Vagina (tissue), 2 donors: ENCODE measurements around the gene USP17L20. TPM values are rescaled to one million over a fixed set of nuclear protein-coding genes. Genes with fewer than 3 reads are reported as not detected.
A peak's percentile ranks its signal among the peaks of the same experiment; 100 is the strongest.
"Not testable (repeated sequence)": the region's sequence is repeated elsewhere in the genome, so short reads cannot be mapped to it uniquely, and the experiment has no call there.

Source experiments
- DNase-seq, 2 donors: peaks; one replicate each; pipeline ENCODE4 v3.0.0-alpha.2; 2017; ENCODE audit errors: extremely low spot score in 2 of 2
- H3K27ac ChIP-seq: fragments of 200-600 bp; sonication (generic); one replicate; pipeline ENCODE4 v1.5.1; 2019
- H3K27me3 ChIP-seq: fragments of 200-600 bp; sonication (generic); one replicate; pipeline ENCODE4 v1.5.1; 2019
- H3K36me3 ChIP-seq, 2 donors: fragments of 200-600 bp; sonication (generic); one replicate each; pipeline ENCODE4 v1.5.1; 2017 to 2019
- H3K4me1 ChIP-seq: fragments of 200-600 bp; sonication (generic); one replicate; pipeline ENCODE4 v1.5.1; 2019
- H3K4me3 ChIP-seq, 2 donors: fragments of 200-600 bp; sonication (generic); 1 replicate in 1 of 2; 2 replicates in 1 of 2; pipeline ENCODE4 v1.5.1; 2016 to 2019
- H3K9me3 ChIP-seq: fragments of 200-600 bp; sonication (generic); one replicate; pipeline ENCODE4 v1.5.1; 2019
- intact Hi-C: fragments of 100-400 bp; cut with DNase I; formaldehyde crosslinking; loops from one replicate; pipeline ENCODE4 v1.15.1; 2023
- total RNA-seq: library from RNA; depleted of rRNA; stranded (reverse); fragments of >200 nt; gene quantifications from one replicate; pipeline ENCODE4 v1.2.3, GENCODE V29; 2016

Gene USP17L20, protein sequence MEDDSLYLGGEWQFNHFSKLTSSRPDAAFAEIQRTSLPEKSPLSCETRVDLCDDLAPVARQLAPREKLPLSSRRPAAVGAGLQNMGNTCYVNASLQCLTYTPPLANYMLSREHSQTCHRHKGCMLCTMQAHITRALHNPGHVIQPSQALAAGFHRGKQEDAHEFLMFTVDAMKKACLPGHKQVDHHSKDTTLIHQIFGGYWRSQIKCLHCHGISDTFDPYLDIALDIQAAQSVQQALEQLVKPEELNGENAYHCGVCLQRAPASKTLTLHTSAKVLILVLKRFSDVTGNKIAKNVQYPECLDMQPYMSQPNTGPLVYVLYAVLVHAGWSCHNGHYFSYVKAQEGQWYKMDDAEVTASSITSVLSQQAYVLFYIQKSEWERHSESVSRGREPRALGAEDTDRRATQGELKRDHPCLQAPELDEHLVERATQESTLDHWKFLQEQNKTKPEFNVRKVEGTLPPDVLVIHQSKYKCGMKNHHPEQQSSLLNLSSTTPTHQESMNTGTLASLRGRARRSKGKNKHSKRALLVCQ
- total RNA-seq: not detected

DNA sequence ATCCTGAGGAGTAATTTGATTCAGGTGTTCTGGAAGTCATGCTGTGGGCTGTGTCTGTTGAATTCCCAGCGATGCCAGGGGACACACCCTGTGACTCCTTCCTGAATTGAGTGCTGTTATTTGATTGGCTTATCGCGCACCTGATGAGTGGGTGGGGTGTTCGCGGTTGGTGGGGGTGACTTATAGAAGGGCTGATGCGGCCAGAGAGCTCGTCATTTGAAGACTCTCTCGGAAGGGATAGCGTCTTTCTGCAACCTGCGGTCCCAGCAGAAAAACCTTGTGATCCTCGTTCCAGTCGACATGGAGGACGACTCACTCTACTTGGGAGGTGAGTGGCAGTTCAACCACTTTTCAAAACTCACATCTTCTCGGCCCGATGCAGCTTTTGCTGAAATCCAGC is at the start of gene USP17L20:
TSS of gene USP17L20 (plus strand) at position 301 of the 400 bp plus-strand sequence. CDS start at position 301, 0 bp downstream.
- H3K27me3 ChIP-seq, H3K9me3 ChIP-seq, intact Hi-C loops: not testable (repeated sequence)

DNA sequence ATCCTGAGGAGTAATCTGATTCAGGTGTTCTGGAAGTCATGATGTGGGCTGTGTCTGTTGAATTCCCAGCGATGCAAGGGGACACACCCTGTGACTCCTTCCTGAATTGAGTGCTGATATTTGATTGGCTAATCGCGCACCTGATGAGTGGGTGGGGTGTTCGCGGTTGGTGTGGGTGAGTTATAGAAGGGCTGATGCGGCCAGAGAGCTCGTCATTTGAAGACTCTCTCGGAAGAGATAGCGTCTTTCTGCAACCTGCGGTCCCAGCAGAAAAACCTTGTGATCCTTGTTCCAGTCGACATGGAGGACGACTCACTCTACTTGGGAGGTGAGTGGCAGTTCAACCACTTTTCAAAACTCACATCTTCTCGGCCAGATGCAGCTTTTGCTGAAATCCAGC is 47.6 kb upstream of the USP17L20 start, which contains the start of gene USP17L10:
TSS of gene USP17L10 (plus strand) at position 301 of the 400 bp plus-strand sequence. CDS start at position 301, 0 bp downstream.
- DNase-seq, H3K4me1 ChIP-seq, H3K4me3 ChIP-seq, H3K27me3 ChIP-seq, H3K27ac ChIP-seq, H3K36me3 ChIP-seq, intact Hi-C loops, H3K9me3 ChIP-seq: not testable (repeated sequence)

More for the DNA sequence above, at the start of gene USP17L20:
- H3K27ac ChIP-seq, H3K4me3 ChIP-seq, H3K4me1 ChIP-seq, H3K36me3 ChIP-seq, DNase-seq: not testable (repeated sequence)

DNA sequence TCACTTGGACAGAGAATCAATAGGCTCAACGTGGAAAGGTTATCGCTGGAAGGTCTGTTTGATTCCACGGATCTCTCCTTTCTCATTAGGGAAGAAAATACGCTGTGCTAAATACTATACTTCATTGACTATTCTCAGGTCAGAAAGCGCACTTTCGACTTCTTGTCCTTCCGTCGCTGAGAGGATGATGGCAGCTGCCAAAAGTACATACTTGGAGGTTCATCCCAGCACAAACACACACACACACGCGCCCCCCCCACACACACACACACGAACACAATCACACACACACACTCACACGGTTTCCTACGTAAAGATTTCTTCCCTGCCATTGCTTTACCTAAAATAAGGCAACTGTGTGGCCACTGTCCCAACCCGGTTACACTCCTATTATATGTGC is 43.2 kb upstream of the USP17L20 start:
- intact Hi-C loops, DNase-seq, H3K4me1 ChIP-seq, H3K9me3 ChIP-seq, H3K36me3 ChIP-seq, H3K4me3 ChIP-seq, H3K27me3 ChIP-seq, H3K27ac ChIP-seq: not testable (repeated sequence)

DNA sequence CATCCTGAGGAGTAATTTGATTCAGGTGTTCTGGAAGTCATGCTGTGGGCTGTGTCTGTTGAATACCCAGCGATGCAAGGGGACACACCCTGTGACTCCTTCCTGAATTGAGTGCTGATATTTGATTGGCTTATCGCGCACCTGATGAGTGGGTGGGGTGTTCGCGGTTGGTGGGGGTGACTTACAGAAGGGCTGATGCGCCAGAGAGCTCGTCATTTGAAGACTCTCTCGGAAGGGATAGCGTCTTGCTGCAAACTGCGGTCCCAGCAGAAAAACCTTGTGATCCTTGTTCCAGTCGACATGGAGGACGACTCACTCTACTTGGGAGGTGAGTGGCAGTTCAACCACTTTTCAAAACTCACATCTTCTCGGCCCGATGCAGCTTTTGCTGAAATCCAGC is 42.8 kb upstream of the USP17L20 start, which contains the start of gene USP17L11:
TSS of gene USP17L11 (plus strand) at position 301 of the 400 bp plus-strand sequence. CDS start at position 301, 0 bp downstream.
- DNase-seq, intact Hi-C loops, H3K4me1 ChIP-seq, H3K9me3 ChIP-seq, H3K4me3 ChIP-seq, H3K36me3 ChIP-seq, H3K27ac ChIP-seq, H3K27me3 ChIP-seq: not testable (repeated sequence)

DNA sequence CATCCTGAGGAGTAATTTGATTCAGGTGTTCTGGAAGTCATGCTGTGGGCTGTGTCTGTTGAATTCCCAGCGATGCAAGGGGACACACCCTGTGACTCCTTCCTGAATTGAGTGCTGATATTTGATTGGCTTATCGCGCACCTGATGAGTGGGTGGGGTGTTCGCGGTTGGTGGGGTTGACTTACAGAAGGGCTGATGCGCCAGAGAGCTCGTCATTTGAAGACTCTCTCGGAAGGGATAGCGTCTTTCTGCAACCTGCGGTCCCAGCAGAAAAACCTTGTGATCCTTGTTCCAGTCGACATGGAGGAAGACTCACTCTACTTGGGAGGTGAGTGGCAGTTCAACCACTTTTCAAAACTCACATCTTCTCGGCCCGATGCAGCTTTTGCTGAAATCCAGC is 38.1 kb upstream of the USP17L20 start, which contains the start of gene USP17L12:
TSS of gene USP17L12 (plus strand) at position 301 of the 400 bp plus-strand sequence. CDS start at position 301, 0 bp downstream.
- H3K9me3 ChIP-seq, H3K27ac ChIP-seq, DNase-seq, H3K4me1 ChIP-seq, H3K4me3 ChIP-seq, intact Hi-C loops, H3K36me3 ChIP-seq, H3K27me3 ChIP-seq: not testable (repeated sequence)

DNA sequence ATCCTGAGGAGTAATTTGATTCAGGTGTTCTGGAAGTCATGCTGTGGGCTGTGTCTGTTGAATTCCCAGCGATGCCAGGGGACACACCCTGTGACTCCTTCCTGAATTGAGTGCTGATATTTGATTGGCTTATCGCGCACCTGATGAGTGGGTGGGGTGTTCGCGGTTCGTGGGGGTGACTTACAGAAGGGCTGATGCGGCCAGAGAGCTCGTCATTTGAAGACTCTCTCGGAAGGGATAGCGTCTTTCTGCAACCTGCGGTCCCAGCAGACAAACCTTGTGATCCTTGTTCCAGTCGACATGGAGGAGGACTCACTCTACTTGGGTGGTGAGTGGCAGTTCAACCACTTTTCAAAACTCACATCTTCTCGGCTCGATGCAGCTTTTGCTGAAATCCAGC is 33.3 kb upstream of the USP17L20 start, which contains the start of gene USP17L13:
TSS of gene USP17L13 (plus strand) at position 301 of the 400 bp plus-strand sequence. CDS start at position 301, 0 bp downstream.
- DNase-seq, H3K27me3 ChIP-seq, H3K4me1 ChIP-seq, H3K4me3 ChIP-seq, H3K27ac ChIP-seq, intact Hi-C loops, H3K36me3 ChIP-seq, H3K9me3 ChIP-seq: not testable (repeated sequence)

DNA sequence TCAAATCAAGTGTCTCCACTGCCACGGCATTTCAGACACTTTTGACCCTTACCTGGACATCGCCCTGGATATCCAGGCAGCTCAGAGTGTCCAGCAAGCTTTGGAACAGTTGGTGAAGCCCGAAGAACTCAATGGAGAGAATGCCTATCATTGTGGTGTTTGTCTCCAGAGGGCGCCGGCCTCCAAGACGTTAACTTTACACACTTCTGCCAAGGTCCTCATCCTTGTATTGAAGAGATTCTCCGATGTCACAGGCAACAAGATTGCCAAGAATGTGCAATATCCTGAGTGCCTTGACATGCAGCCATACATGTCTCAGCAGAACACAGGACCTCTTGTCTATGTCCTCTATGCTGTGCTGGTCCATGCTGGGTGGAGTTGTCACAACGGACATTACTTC is 27.7 kb upstream of the USP17L20 start:
- H3K9me3 ChIP-seq, H3K4me1 ChIP-seq, intact Hi-C loops, H3K27ac ChIP-seq, DNase-seq, H3K27me3 ChIP-seq, H3K4me3 ChIP-seq, H3K36me3 ChIP-seq: not testable (repeated sequence)

DNA sequence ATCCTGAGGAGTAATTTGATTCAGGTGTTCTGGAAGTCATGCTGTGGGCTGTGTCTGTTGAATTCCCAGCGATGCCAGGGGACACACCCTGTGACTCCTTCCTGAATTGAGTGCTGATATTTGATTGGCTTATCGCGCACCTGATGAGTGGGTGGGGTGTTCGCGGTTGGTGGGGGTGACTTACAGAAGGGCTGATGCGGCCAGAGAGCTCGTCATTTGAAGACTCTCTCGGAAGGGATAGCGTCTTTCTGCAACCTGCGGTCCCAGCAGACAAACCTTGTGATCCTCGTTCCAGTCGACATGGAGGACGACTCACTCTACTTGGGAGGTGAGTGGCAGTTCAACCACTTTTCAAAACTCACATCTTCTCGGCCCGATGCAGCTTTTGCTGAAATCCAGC is 23.8 kb upstream of the USP17L20 start, which contains the start of gene USP17L15:
TSS of gene USP17L15 (plus strand) at position 301 of the 400 bp plus-strand sequence. CDS start at position 301, 0 bp downstream.
- H3K27me3 ChIP-seq, H3K27ac ChIP-seq, intact Hi-C loops, H3K9me3 ChIP-seq, H3K4me3 ChIP-seq, DNase-seq, H3K4me1 ChIP-seq, H3K36me3 ChIP-seq: not testable (repeated sequence)

DNA sequence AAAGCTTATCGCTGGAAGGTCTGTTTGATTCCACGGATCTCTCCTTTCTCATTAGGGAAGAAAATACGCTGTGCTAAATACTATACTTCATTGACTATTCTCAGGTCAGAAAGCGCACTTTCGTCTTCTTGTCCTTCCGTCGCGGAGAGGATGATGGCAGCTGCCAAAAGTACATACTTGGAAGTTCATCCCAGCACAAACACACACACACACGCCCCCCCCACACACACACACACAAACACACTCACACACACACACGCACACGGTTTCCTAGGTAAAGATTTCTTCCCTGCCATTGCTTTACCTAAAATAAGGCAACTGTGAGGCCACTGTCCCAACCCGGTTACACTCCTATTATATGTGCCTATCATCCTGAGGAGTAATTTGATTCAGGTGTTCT is 19.5 kb upstream of the USP17L20 start:
- intact Hi-C loops, H3K27ac ChIP-seq, H3K27me3 ChIP-seq, H3K36me3 ChIP-seq, H3K4me1 ChIP-seq, H3K9me3 ChIP-seq, H3K4me3 ChIP-seq: not testable (repeated sequence)
- DNase-seq: peak in 1 of 2 donors; percentile 58

DNA sequence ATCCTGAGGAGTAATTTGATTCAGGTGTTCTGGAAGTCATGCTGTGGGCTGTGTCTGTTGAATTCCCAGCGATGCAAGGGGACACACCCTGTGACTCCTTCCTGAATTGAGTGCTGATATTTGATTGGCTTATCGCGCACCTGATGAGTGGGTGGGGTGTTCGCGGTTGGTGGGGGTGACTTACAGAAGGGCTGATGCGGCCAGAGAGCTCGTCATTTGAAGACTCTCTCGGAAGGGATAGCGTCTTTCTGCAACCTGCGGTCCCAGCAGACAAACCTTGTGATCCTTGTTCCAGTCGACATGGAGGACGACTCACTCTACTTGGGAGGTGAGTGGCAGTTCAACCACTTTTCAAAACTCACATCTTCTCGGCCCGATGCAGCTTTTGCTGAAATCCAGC is 14.3 kb upstream of the USP17L20 start, which contains the start of gene USP17L17:
TSS of gene USP17L17 (plus strand) at position 301 of the 400 bp plus-strand sequence. CDS start at position 301, 0 bp downstream.
- DNase-seq, H3K27me3 ChIP-seq, intact Hi-C loops, H3K36me3 ChIP-seq, H3K9me3 ChIP-seq, H3K4me1 ChIP-seq, H3K4me3 ChIP-seq, H3K27ac ChIP-seq: not testable (repeated sequence)

DNA sequence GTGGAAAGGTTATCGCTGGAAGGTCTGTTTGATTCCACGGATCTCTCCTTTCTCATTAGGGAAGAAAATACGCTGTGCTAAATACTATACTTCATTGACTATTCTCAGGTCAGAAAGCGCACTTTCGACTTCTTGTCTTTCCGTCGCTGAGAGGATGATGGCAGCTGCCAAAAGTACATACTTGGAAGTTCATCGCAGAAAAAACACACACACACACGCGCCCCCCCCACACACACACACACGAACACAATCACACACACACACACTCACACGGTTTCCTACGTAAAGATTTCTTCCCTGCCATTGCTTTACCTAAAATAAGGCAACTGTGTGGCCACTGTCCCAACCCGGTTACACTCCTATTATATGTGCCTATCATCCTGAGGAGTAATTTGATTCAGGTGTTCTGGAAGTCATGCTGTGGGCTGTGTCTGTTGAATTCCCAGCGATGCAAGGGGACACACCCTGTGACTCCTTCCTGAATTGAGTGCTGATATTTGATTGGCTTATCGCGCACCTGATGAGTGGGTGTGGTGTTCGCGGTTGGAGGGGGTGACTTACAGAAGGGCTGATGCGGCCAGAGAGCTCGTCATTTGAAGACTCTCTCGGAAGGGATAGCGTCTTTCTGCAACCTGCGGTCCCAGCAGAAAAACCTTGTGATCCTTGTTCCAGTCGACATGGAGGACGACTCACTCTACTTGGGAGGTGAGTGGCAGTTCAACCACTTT is 9.8 kb upstream of the USP17L20 start, which contains the start of gene USP17L18:
TSS of gene USP17L18 (plus strand) at position 678 of the 728 bp plus-strand sequence. CDS start at position 678, 0 bp downstream.
- H3K36me3 ChIP-seq, H3K4me1 ChIP-seq, H3K27ac ChIP-seq, intact Hi-C loops, H3K9me3 ChIP-seq, H3K4me3 ChIP-seq, H3K27me3 ChIP-seq: not testable (repeated sequence)
- peak in 1 of 2 donors; percentile 95 for DNase-seq

DNA sequence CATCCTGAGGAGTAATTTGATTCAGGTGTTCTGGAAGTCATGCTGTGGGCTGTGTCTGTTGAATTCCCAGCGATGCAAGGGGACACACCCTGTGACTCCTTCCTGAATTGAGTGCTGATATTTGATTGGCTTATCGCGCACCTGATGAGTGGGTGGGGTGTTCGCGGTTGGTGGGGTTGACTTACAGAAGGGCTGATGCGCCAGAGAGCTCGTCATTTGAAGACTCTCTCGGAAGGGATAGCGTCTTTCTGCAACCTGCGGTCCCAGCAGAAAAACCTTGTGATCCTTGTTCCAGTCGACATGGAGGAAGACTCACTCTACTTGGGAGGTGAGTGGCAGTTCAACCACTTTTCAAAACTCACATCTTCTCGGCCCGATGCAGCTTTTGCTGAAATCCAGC is 4.8 kb upstream of the USP17L20 start, which contains the start of gene USP17L19:
TSS of gene USP17L19 (plus strand) at position 301 of the 400 bp plus-strand sequence. CDS start at position 301, 0 bp downstream.
- DNase-seq, H3K9me3 ChIP-seq, H3K4me1 ChIP-seq, H3K27me3 ChIP-seq, intact Hi-C loops, H3K27ac ChIP-seq, H3K4me3 ChIP-seq, H3K36me3 ChIP-seq: not testable (repeated sequence)

DNA sequence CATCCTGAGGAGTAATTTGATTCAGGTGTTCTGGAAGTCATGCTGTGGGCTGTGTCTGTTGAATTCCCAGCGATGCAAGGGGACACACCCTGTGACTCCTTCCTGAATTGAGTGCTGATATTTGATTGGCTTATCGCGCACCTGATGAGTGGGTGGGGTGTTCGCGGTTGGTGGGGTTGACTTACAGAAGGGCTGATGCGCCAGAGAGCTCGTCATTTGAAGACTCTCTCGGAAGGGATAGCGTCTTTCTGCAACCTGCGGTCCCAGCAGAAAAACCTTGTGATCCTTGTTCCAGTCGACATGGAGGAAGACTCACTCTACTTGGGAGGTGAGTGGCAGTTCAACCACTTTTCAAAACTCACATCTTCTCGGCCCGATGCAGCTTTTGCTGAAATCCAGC is 4.6 kb downstream of the USP17L20 start, which contains the start of gene USP17L21:
TSS of gene USP17L21 (plus strand) at position 301 of the 400 bp plus-strand sequence. CDS start at position 301, 0 bp downstream.
- H3K27ac ChIP-seq, H3K36me3 ChIP-seq, H3K27me3 ChIP-seq, H3K9me3 ChIP-seq, H3K4me3 ChIP-seq, DNase-seq, H3K4me1 ChIP-seq, intact Hi-C loops: not testable (repeated sequence)
